MM.1S (cell line): ENCODE measurements around the gene BSN.
"Not testable (repeated sequence)": the region's sequence is repeated elsewhere in the genome, so short reads cannot be mapped to it uniquely, and the experiment has no call there.

Experiments
- DNase-seq: peaks from one replicate; pipeline ENCODE4 v3.0.0-alpha.2; 2015
- H2AFZ ChIP-seq: fragments of 300-600 bp; sonication (generic); 2 replicates; pipeline ENCODE4 v1.6.0; 2016; ENCODE audit warnings: antibody characterized with exemption, low read length
- H3F3A ChIP-seq: fragments of 300-600 bp; sonication (generic); 2 replicates; pipeline ENCODE4 v1.6.1; 2016; ENCODE audit warnings: mild to moderate bottlenecking, antibody characterized with exemption, low read length, moderate library complexity, mixed read lengths; ENCODE audit not compliant: insufficient read depth
- H3K27ac ChIP-seq: fragments of 300-600 bp; sonication (generic); 2 replicates; pipeline ENCODE4 v1.5.1; 2016; ENCODE audit warnings: mild to moderate bottlenecking, low read length
- H3K27me3 ChIP-seq: fragments of 300-600 bp; sonication (generic); replicated peaks from 2 replicates; pipeline ENCODE4 v1.6.0; 2016; ENCODE audit warnings: low read length; ENCODE audit not compliant: insufficient read depth
- H3K36me3 ChIP-seq: fragments of 300-600 bp; sonication (generic); replicated peaks from 2 replicates; pipeline ENCODE4 v1.6.1; 2016; ENCODE audit warnings: mild to moderate bottlenecking, low read length, mixed read lengths; ENCODE audit not compliant: insufficient read depth
- H3K4me1 ChIP-seq: fragments of 300-600 bp; sonication (generic); 2 replicates; pipeline ENCODE4 v1.6.1; 2016; ENCODE audit warnings: low read length, mixed read lengths
- H3K4me2 ChIP-seq: fragments of 300-600 bp; sonication (generic); 2 replicates; pipeline ENCODE4 v1.6.0; 2016; ENCODE audit warnings: low read depth, low read length
- H3K4me3 ChIP-seq: fragments of 300-600 bp; sonication (generic); 2 replicates; pipeline ENCODE4 v1.5.1; 2016; ENCODE audit warnings: low read length, mixed read lengths
- H3K79me2 ChIP-seq: fragments of 300-600 bp; sonication (generic); 2 replicates; pipeline ENCODE4 v1.6.1; 2016; ENCODE audit warnings: mixed run types, low read length, mixed read lengths
- H3K9ac ChIP-seq: fragments of 300-600 bp; sonication (generic); 2 replicates; pipeline ENCODE4 v1.6.1; 2016; ENCODE audit warnings: low read length, mixed read lengths
- H3K9me2 ChIP-seq: fragments of 300-600 bp; sonication (generic); replicated peaks from 2 replicates; pipeline ENCODE4 v1.6.1; 2016; ENCODE audit warnings: mild to moderate bottlenecking, low read length, mixed read lengths; ENCODE audit not compliant: insufficient read depth
- H3K9me3 ChIP-seq: fragments of 300-600 bp; sonication (generic); replicated peaks from 2 replicates; pipeline ENCODE4 v1.6.1; 2016; ENCODE audit warnings: mild to moderate bottlenecking, low read length, mixed read lengths; ENCODE audit not compliant: insufficient read depth
- H4K20me1 ChIP-seq: fragments of 300-600 bp; sonication (generic); 2 replicates; pipeline ENCODE4 v1.6.1; 2016; ENCODE audit warnings: mild to moderate bottlenecking, low read length, moderate library complexity, mixed read lengths; ENCODE audit not compliant: insufficient read depth
- EZH2 ChIP-seq: fragments of 300-600 bp; sonication (generic); optimal IDR thresholded peaks from 2 replicates; pipeline ENCODE3; 2017; ENCODE audit warnings: low read depth, mild to moderate bottlenecking, antibody characterized with exemption, low read length, mixed read lengths
- EZH2phosphoT487 ChIP-seq: fragments of 300-600 bp; sonication (generic); IDR thresholded peaks from 2 replicates; pipeline ENCODE4 v1.6.1; 2018; ENCODE audit warnings: antibody characterized with exemption, low read length
- TF ChIP-seq, protein P1 (sequence below): fragments of 300-600 bp; sonication (generic); IDR thresholded peaks from 2 replicates; pipeline ENCODE4 v1.5.1; 2016; ENCODE audit warnings: antibody characterized with exemption, low read length, mixed read lengths

The BSN gene

DNA sequence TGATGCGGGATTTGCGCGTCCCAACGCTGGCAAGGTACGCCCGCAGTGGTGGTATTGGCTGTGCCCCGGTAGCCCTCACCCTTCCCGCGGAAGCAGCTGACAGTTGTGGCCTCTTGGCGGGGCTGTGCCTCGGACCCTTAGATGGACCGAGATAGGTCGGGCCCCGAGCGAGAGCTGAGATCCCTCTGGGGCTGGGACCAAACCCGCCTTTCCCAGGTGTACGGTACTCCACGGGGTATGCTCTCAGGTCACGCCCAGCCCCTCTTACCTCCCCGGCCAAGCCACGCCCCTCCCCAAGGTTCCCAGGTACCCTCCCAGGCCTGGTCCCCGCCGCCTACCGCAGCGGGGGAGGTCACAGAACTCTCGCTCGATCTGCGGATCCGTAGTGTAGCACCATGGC, 132.1 kb downstream of the BSN start:
- not testable (repeated sequence) for H3K4me3 ChIP-seq, H3K4me1 ChIP-seq, H3K27me3 ChIP-seq, H3K4me2 ChIP-seq, H3K9me3 ChIP-seq, H4K20me1 ChIP-seq, DNase-seq, H2AFZ ChIP-seq, H3K36me3 ChIP-seq, H3F3A ChIP-seq, H3K9ac ChIP-seq, H3K9me2 ChIP-seq, H3K27ac ChIP-seq
- peaks cover 15% of the 10 kb centered on the region for H3K79me2 ChIP-seq

DNA sequence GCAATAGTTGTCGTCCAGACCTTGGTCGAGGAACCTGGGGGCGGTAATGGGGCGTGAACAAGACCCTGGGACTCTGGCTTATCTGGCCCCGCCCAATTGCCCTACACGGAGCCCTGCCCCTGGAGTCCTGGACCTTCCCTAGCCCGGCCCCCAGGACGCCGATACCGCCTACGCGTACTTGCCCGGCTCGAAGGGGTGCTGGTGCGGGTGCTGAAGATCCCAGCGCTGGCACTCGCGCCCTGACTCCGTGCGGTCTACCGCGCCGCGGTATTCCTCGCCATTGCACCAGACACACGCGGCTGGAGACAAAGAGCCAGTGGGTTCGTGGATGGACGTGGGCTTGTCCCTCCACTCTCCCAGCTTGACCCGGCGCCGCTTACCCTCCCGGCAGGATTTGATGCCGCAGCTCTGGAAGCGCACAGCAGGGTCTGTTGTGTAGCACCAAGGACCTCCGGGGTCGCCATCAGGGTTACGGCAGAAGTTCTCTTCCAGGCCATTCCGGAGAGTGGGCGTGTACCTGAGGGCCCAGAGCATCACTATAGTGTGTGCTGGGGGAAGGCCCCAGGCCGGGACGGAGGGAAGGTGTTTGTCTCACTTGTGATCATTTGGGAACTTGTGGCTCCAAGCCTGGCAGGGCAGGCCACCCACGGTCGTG, 132.6 kb downstream of the BSN start:
- H3K36me3 ChIP-seq, H3K27me3 ChIP-seq, H3K9me2 ChIP-seq, H3K27ac ChIP-seq, H3K9ac ChIP-seq, H3K4me2 ChIP-seq, H3F3A ChIP-seq, H3K9me3 ChIP-seq, DNase-seq, H3K4me3 ChIP-seq, H3K4me1 ChIP-seq, H2AFZ ChIP-seq, H4K20me1 ChIP-seq: not testable (repeated sequence)
- H3K79me2 ChIP-seq, result peaks cover 18% of the 10 kb centered on the region

DNA sequence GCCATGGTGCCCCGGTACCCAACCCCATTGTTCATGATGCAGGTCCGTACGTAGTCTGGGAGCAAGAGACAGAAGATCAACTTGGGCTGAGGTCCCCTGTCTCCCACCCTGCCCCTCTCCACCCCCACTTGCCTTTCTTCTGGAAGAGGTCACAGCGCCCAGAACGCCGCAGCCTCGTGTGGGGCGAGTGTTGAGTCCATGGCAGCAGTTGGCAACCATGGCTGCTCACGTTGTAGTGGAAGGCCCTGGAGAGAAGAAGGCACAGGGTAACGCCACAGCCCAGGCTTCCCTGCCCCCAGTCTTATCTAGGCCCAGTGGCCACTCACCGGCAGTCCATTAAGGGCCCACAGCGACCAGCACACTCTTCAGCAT, 133.1 kb downstream of the BSN start:
- not testable (repeated sequence) for H3K9ac ChIP-seq

DNA sequence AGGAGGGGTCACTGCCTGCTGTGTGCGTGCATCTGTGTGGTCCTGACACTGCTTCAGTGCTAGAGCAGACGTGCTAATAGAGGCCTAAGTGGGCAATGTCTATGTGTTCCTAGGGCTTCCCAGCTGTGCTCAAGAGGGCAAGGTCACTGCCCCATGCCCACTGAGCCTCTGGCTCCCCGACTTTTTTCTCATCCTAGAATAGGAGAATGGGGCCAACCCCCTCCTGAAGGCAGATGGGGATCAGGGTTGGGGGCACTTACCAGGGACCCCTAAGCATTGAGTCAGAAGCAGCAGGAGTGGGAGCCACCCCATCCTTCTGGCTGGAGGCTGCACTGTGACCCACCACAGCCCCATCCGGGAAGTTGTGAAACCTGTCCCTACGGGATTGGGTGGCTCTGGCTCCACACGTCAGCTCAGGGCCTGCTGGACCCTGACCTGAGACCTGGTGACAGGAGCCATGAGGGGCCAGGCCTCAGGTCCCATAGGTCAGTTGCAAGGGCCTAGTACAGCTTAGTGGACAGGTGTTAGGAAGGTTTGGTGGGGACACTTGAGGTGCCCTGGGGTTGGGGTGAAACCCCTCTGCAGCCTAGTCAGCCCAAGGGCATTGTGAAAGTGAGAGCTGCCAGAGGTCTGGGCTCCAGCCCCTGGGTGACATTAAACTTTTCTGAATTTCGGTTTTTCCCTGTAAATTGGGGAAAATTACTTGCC, 134.2 kb downstream of the BSN start:
- H3K9me2 ChIP-seq, H3K27me3 ChIP-seq, H4K20me1 ChIP-seq, H3K36me3 ChIP-seq, H3F3A ChIP-seq, H3K9me3 ChIP-seq, H3K4me1 ChIP-seq: not testable (repeated sequence)
- peaks cover 18% of the 10 kb centered on the region for H3K79me2 ChIP-seq
- peak overlapping the region; percentile 22; the same call in 1 of the 2 replicates for H3K27ac ChIP-seq
- H3K4me3 ChIP-seq, result peak overlapping the region; percentile 86
- DNase-seq, result peak; percentile 20
- peak overlapping the region; percentile 71 for H3K4me2 ChIP-seq
- H2AFZ ChIP-seq, result peak overlapping the region; percentile 92
- peak overlapping the region; percentile 83 for H3K9ac ChIP-seq

More for the DNA sequence above, 133.1 kb downstream of the BSN start:
- H3K27me3 ChIP-seq, H3K9me3 ChIP-seq, H3K4me2 ChIP-seq, H3K36me3 ChIP-seq, DNase-seq, H3K4me3 ChIP-seq, H2AFZ ChIP-seq, H3F3A ChIP-seq, H3K27ac ChIP-seq, H3K9me2 ChIP-seq, H4K20me1 ChIP-seq, H3K4me1 ChIP-seq: not testable (repeated sequence)
- H3K79me2 ChIP-seq, result peaks cover 18% of the 10 kb centered on the region

DNA sequence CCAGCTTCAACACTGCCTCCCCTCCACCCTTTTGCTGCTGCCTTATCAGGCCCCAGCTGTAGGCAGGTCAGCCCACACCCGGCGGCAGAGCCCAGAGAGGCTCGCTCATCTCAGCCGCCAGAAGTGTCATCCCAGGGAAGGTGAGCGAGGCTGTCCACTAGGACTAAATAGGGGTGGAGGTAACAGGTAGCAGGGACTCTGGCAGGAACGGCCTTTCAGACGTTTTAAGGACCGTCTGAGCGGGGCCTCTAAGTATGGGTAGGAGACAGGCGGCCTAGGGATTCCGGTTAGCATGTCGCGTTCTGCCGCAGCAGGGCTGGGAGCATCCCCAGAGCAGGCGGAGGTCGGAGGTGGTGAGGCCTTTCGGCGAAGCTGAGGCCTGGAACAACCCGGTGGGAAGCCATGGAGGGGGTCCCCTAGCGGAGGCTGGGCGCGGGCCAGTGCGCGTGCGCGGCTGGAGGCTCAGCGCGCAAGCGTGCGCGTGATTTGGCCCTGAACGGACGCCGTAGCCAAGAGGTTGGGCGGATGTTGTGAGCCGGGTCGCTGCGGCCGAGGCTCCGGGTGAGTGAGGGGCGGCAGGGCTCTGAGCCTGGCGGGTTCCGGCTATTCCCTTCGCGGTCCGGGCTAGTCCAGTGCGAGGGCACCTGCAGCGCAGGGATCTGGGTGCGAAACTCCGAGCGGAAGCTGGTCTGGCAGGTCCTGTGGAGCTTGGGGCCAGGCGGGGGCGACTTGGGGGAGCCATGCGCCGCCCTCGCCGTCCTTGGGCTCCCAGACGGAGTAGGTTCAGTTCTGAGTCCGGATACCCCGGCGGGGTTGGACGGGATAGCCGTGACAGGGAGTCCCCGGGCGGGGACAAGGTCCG, 135.0 kb downstream of the BSN start, which contains the start of the genes MST1 and RNF123:
MST1 (minus strand) TSS at position 429 of the 862 bp plus-strand sequence. CDS start 783 bp downstream, outside the sequence.
RNF123 (plus strand) TSS at position 512 of the 862 bp plus-strand sequence. CDS start 1,609 bp downstream, outside the sequence.
- H3K9ac ChIP-seq, result peak within 1 kb of the TSS; percentile 83
- no peaks in the 10 kb centered on the region for H4K20me1 ChIP-seq
- peaks cover 4% of the 10 kb centered on the region; the same call in 1 of the 2 replicates for H3K4me1 ChIP-seq
- DNase-seq, result peak; percentile 91
- H3K9me2 ChIP-seq, result no peaks in the 10 kb centered on the region
- no peaks in the 10 kb centered on the region for H3K27me3 ChIP-seq
- no peaks in the 10 kb centered on the region for H3F3A ChIP-seq
- peaks cover 20% of the 10 kb centered on the region for H3K79me2 ChIP-seq
- TF ChIP-seq EZH2, result no peak
- no peak for TF ChIP-seq EZH2phosphoT487
- TF ChIP-seq, protein P1, sequence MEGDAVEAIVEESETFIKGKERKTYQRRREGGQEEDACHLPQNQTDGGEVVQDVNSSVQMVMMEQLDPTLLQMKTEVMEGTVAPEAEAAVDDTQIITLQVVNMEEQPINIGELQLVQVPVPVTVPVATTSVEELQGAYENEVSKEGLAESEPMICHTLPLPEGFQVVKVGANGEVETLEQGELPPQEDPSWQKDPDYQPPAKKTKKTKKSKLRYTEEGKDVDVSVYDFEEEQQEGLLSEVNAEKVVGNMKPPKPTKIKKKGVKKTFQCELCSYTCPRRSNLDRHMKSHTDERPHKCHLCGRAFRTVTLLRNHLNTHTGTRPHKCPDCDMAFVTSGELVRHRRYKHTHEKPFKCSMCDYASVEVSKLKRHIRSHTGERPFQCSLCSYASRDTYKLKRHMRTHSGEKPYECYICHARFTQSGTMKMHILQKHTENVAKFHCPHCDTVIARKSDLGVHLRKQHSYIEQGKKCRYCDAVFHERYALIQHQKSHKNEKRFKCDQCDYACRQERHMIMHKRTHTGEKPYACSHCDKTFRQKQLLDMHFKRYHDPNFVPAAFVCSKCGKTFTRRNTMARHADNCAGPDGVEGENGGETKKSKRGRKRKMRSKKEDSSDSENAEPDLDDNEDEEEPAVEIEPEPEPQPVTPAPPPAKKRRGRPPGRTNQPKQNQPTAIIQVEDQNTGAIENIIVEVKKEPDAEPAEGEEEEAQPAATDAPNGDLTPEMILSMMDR, result peak; percentile 26
- no peaks in the 10 kb centered on the region for H3K36me3 ChIP-seq
- H2AFZ ChIP-seq, result peak within 1 kb of the TSS; percentile 92
- H3K4me2 ChIP-seq, result peak within 1 kb of the TSS; percentile 81
- peak within 1 kb of the TSS; percentile 22; the same call in 1 of the 2 replicates for H3K27ac ChIP-seq
- peak within 1 kb of the TSS; percentile 86 for H3K4me3 ChIP-seq
- no peaks in the 10 kb centered on the region for H3K9me3 ChIP-seq

DNA sequence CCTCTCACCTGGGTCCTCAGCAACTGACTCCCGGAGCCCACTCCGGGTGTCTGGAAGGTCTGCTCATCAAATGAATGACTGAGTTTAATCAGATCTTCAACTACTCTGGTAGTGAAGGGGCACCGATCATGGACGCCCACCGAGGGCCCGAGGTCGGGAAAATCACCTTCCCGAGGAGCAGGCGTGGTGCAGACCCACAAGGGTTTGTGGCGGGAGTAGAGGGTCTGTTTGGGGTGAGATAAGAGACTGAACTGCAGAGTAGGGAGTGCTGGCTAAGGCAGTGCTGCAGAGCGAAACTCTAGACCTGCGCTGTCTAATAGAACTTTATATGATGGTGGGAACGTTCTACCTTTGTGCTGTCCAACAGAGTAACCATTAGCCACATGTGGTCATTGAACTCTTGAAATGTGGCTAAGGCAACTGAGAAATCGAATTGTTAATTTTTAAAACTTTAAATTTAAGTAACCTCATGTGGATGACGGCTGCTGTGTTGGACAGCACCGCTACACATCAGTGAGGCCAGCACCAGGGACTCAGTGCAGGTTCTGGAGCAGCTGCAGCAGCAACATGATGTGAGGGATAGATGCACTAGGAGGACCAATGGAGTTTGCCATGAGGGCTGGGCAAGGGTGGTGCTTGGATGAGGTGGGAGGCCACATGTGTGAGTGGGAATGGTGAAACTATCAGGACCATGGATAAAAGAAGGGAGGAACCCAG, 135.8 kb downstream of the BSN start:
- not testable (repeated sequence) for H4K20me1 ChIP-seq, H3K4me1 ChIP-seq, H3F3A ChIP-seq, DNase-seq, H3K36me3 ChIP-seq, H3K27me3 ChIP-seq, H3K9me3 ChIP-seq, H3K27ac ChIP-seq, H3K9me2 ChIP-seq
- Histone ChIP-seq H3K4me3 (peak overlapping the region; percentile 86), H3K9ac (peak overlapping the region; percentile 83), H3K4me2 (peak overlapping the region; percentile 81), H2AFZ (peak overlapping the region; percentile 85), H3K79me2 (peaks cover 22% of the 10 kb centered on the region)
